ENCODE measurements around the gene BAIAP3.

BAIAP3 gene

DNA sequence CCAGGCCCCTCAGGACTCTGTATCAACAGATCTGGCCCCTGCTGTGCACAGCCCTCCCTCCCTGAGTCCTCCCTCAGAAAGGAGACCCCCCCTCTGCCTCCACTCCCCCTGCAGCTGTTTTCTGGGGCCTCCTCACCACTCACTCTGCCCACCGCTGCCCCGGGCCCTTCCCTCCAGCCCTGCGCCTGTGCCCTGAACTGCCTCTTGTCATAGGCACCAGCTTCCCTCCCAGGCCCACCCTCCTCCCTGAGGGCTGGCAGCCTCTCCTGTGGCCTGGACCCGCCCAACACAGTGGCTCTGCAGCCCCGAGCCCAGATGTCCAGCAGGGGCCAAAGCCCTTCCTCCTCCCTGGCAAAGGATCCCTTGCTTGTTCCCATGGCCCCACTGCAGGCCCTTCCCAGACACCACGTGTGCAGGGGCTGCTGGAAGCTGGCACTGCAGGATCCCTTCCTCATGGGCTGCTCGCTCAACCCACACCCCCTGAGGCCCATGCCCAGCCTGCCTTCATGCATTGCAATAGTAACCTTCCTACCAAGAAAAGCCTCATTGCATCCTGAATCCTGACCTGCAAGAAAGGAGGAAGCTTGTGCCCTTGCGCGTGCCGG lies 44.1 kb downstream of the BAIAP3 start:
- no peak for DNase-seq (ENCODE audit: low read depth)
- TF ChIP-seq, protein P1, sequence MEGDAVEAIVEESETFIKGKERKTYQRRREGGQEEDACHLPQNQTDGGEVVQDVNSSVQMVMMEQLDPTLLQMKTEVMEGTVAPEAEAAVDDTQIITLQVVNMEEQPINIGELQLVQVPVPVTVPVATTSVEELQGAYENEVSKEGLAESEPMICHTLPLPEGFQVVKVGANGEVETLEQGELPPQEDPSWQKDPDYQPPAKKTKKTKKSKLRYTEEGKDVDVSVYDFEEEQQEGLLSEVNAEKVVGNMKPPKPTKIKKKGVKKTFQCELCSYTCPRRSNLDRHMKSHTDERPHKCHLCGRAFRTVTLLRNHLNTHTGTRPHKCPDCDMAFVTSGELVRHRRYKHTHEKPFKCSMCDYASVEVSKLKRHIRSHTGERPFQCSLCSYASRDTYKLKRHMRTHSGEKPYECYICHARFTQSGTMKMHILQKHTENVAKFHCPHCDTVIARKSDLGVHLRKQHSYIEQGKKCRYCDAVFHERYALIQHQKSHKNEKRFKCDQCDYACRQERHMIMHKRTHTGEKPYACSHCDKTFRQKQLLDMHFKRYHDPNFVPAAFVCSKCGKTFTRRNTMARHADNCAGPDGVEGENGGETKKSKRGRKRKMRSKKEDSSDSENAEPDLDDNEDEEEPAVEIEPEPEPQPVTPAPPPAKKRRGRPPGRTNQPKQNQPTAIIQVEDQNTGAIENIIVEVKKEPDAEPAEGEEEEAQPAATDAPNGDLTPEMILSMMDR (IDR thresholded peaks at IDR 0.05; ENCODE audit: low read depth, low read length, missing control alignments), result no peak
- no peak overlapping the region; the same call in 1 of the 2 replicates for H3K4me3 ChIP-seq (ENCODE audit: low read depth, low read length)

DNA sequence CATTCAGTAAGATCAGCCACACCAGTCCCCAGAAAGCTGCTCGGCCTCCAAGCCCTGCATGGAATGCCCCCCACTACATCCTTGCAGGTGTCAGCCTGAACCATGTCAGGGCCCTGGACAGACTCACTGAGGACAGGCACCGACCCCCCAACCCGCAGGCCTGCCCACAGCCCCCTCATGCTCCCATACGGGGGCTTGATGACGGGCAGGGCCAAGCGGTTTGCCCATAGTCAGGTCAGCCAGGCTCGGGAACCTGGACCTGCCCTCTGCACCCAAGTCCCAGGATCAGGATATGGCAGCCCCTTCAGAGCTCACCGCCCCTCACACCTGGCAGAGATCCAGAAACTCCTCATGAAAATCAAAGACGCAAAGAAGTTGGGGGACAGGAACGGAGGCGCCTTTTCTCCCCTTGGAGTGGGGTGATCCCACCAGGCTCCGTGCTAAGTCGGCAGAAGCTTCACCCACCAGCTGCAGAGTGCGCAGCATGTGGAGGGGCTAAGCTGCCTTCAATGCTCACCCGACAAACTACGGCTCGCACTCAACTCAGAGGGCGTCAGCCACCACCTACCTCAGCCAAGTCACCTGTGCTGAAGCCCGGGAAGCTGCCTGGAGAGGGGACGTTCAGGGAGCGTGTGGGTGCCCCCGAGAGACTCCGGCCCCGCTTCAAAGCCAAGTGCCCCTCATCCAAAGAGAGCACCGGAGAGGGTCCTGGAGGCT lies 44.8 kb downstream of the BAIAP3 start:
- H3K4me3 ChIP-seq (ENCODE audit: low read depth, low read length), result peak overlapping the region; percentile 62
- TF ChIP-seq, protein P1 (IDR thresholded peaks at IDR 0.05; ENCODE audit: low read depth, low read length, missing control alignments), result no peak
- DNase-seq (ENCODE audit: low read depth), result no peak

DNA sequence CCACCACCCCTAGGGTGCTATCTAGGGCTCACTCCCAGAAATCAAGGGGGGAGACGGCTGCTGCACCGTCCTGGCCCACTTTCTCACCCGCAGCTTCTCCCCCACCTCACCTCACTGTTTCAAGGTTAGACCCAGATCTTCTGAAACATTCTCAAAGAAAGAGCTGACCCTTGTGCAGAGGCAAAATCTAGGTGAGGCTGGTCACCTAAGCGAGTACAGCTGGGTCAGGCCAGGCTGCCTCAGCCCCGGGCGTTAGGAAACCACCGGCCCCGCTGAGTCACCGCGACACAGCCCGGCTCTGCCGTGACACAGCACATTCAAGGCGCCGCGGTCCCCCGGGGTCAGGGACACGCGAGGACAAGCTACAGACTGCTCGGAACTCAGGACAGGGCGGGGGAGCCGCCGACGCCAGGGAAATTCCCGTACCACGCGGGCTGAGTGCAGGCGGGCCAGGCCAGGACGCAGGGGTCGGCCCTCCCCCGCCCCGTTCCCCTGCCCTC lies 45.4 kb downstream of the BAIAP3 start:
- peak overlapping the region; percentile 62 for H3K4me3 ChIP-seq (ENCODE audit: low read depth, low read length)
- DNase-seq (ENCODE audit: low read depth), result no peak
- TF ChIP-seq, protein P1 (IDR thresholded peaks at IDR 0.05; ENCODE audit: low read depth, low read length, missing control alignments), result no peak

DNA sequence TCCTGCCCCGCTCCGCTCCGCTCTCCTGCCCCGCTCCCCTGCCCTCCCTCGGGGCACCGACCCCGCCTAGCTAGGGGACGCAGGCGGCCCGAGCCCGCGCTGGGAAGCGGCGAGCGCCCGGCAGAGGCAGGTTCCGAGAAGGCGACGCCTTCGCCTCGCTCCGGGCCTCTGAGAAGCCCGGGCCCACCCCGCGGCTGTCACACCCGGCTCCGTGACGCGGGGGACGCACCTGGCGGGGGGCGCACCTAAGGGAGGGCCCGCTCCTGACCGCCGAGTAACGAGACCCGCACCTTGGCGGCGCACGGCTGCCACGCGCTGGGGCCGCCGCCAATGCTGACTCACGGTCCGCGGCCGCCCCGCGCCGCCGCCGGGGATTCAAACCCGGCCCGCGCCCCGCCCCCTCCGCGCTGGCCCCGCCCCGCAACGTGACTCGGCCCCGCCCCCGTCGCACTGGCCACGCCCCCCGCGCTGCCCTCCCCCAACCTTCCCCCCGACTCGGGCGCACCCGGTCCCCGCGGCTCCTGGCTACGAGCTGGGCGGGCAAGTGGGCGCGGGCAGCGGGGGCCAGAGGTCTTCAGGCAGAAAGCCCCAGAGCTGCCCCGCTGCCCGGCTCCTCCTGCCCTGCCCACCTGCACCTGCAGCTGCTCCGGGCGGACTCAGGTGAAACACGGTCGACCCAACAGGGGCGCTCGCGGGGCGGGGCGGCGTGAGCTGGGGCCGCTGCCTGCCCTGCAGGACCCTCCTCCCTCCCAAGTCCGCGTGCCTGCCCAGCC lies 46.0 kb downstream of the BAIAP3 start:
- peak overlapping the region; percentile 62 for H3K4me3 ChIP-seq (ENCODE audit: low read depth, low read length)
- no peak for DNase-seq (ENCODE audit: low read depth)
- TF ChIP-seq, protein P1 (IDR thresholded peaks at IDR 0.05; ENCODE audit: low read depth, low read length, missing control alignments), result no peak

DNA sequence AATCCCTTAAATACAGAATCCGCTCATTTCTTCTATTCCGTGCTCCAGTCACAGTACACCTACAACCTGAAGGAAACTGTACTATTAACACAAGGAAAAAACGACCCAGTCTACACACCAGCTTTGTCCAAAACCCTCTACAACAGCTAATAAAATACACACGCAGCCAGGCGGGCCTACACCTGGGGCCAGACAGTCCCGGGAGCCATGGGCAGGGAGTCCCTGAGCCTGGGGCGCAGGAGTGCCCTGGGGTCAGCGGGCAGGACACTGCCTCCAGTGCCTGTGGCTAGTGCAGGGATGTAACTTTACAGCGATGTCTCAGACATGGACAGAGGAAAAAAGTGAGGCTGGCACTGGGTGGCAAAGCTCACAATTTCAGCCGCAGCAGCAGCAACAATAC lies 46.8 kb downstream of the BAIAP3 start:
- no peak for DNase-seq (ENCODE audit: low read depth)
- TF ChIP-seq, protein P1 (IDR thresholded peaks at IDR 0.05; ENCODE audit: low read depth, low read length, missing control alignments), result no peak
- H3K4me3 ChIP-seq (ENCODE audit: low read depth, low read length), result no peak overlapping the region; the same call in none of the 2 replicates

DNA sequence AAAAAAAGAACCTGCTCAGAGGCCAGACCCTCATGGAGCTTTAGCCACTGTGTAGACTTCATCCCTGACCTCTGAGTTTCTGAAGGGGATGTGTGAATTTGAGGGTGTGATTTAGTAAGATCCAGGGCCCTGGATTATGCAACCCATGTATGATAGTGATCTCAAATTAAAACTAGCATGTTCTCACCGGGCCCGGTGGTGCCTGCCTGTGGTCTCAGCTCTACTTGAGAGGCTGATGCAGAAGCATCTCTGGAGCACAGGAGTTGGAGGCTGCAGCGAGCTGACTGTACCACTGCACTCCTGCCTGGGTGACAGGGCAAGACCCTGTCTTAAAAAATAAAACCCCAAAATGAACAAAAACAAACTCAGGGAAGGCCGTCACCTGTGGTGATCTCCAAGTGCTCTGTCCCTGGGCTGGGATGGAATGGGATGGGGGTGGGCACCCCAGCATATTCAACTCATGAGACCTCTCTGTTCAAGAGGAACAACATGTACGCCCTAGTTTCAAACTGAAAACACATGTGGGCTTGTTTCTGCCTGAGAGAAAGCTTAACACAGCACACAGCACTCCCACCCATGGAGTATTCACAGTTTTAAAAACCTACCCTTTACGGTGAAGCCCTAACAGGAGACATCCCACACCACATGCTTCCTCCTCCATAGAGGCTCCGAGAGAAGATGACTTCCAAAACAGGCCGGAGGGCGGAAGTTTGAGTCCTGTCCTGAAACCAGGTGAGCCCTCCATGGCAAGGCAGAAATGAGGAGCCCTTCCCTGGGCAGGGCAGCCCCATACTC lies 48.4 kb downstream of the BAIAP3 start:
- DNase-seq (ENCODE audit: low read depth), result no peak
- TF ChIP-seq, protein P1 (IDR thresholded peaks at IDR 0.05; ENCODE audit: low read depth, low read length, missing control alignments), result no peak
- H3K4me3 ChIP-seq (ENCODE audit: low read depth, low read length), result no peak overlapping the region
